GM19239 (cell line): ENCODE measurements around the gene CELSR1.

Source experiments
- DNase-seq: peaks from one replicate; pipeline ENCODE4 v3.0.0; 2011; ENCODE audit warnings: low spot score; ENCODE audit not compliant: insufficient read length
- FAIRE-seq: peaks from 2 replicates; lab custom pipeline; 2011; peaks lifted over from hg19 to GRCh38; lab: Jason Lieb, UNC

The CELSR1 gene

GRCh38 chr22:46430961-46431838 lies 106.2 kb downstream of the CELSR1 start:
- FAIRE-seq: no peak
- DNase-seq: no peak

- FAIRE-seq (no peak), DNase-seq (no peak)
Observed at GRCh38 chr22:46429325-46429853, 108.0 kb downstream of the CELSR1 start.

DNA sequence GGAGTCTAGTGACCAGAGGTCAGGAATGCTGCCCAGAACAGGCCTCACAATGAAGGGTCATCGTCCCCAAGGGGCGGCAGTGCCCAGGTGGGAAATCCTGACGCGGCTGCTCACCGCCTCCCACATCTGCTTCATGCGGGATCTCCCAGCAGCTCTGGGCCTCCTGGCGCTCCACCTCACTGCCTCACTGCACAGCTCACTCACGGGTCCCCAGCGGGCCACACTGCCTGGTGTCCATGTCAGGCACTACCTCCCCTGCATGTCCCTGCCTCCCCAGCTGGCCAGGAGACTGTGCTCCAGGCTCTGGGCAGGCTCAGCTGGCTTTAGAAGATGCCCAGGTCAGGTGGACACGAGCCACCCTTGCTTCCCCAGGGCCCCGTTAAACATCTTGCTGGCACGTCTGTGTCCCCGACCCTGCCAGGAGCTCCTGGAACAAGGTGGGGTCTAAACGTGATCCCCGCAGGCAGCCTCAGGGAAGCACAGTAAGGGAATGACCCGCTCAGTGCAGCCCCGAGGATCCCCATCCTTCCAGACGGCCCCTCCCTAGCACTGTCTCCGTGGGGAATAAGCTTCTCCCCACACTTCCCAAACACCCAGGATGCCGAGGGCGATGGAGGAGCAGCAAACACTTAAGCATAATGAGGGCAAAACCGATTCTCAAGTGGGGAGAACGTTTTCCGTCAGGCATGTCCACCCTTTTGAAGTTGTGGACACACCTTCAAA lies 108.7 kb downstream of the CELSR1 start:
- no peak for FAIRE-seq
- DNase-seq: no peak

GRCh38 chr22:46428171-46428570 lies 109.2 kb downstream of the CELSR1 start:
- FAIRE-seq: no peak
- no peak for DNase-seq

DNA sequence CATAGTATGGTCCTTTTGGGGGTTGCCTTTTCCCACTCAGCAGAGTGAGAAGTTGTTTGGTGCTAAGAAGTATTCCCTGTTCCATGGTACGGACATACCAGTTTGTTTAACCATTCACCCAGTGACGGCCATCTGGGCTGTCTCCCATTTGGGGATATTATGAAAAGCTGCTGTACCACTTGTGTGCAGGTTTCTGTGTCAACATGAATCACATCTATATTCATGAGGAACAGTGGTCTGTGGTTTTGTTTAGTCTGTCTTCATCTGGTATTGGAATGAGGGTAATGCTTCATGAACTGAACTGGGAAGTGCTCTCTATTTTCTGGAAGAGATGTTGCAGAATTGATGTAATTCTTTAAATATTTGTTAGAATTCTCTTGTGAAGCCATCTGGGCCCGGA lies 112.4 kb downstream of the CELSR1 start:
- no peak for FAIRE-seq

DNA sequence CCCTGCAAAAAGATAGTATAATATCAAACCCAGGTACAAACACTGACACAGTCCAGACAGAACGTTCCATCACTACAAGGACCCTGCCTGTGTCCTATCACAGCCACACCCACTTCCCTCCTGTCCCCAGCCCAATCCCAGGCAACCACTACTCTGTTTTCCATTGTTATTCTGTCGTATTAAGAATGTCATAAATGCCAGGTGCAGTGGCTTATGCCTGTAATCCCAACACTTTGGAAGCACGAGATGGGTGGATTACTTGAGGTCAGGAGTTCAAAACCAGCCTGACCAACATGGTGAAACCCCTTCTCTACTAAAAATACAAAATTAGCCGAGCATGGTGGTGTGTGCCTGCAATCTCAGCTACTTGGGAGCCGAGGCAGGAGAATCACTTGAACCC lies 112.9 kb downstream of the CELSR1 start:
- FAIRE-seq (no peak), DNase-seq (no peak)

More for the DNA sequence above, 112.4 kb downstream of the CELSR1 start:
- no peak for DNase-seq

- no peak for DNase-seq
Observed at GRCh38 chr22:46422896-46423295, 114.5 kb downstream of the CELSR1 start.

DNA sequence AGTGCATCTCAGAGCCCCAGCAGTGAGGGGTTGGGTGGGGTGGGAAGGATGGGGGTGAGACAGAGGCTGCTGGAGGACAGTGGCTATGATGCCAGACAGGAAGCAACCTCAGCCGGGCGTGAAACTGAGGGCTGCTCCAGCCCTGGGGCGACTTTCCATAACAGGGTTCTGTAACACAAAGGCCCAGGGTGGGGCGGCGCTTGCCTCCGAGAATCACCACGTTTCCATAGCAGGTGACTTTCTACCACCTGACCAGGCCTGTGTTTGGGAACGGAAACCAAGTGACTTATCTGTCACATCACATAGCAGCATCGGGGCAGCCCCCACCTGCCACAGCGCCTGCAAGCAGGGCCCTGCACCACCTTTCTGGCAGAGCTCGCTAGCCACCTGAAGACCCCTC lies 116.2 kb downstream of the CELSR1 start:
- DNase-seq: peak; percentile 42
- no peak for FAIRE-seq

More at GRCh38 chr22:46422896-46423295, 114.5 kb downstream of the CELSR1 start:
- no peak for FAIRE-seq

DNA sequence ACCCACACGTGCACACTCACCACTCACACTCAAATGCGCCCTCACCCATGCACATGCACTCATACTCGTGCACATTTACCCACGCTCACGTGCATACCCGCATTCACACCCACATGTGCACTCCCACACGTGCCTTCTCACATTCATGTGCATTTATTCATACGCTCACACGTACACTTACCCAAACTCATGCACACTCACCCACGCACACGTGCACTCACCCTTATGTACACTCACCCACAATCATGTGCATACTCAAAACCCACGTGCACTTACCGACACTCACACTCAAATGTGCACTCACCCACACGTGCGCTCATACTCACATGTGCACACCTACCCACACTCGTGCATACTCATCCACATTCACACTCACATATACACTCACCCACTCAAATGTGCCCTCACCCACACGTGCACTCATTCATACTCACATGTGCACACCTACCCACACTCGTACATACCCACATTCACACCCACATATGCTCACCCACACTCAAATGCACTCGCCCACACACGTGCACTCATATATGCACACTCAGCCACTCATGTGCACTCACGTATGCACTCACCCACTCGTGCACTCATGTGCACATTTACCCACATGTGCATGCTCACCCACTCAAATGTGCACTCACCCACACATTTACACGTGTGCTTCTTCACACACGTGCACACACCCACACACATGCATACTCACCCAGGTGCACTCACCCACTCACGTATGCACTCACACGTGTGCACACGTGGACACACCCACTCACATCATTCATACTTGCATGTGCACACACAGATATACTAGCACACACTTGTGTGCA lies 117.5 kb downstream of the CELSR1 start:
- FAIRE-seq: no peak
- no peak for DNase-seq

DNA sequence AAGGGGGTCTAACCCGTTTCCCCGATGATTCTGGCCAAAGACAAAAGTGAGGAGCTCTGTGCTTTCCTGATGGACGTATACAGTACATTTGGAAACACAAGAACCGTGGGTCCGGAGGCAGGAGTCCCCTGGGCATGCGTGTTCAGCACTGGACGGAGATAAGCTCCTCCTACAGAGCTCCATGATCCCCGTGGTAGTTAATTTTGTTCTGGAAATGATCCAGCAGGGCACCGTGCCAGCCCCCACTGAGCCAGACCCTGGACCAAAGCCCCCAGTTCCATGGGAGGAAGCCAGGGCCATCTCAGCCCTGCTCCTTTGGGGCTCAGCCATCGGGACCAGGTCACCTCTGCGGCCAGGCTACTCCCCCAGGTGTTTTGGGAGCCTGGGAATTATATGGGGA lies 118.6 kb downstream of the CELSR1 start:
- FAIRE-seq: no peak
- no peak for DNase-seq

DNA sequence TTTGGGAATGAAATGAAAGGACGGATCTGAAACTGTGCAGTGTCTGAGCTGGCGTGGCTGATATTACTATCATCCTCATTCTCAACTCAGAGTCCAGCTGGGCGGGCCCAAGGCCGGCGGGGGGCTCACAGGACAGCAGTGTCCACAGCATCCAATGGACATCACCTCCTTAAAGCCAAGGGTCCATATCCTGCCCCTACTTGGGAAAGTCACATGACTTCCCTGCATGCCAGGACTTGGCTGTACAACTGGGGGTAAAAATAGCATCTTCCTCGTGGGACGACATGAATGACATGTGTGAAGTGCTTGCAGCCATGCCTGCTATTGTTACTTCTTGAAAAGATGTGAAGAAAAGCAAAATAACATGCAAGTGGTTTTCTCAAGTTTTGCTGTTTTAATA lies 119.7 kb downstream of the CELSR1 start:
- FAIRE-seq: no peak
- DNase-seq: no peak

DNA sequence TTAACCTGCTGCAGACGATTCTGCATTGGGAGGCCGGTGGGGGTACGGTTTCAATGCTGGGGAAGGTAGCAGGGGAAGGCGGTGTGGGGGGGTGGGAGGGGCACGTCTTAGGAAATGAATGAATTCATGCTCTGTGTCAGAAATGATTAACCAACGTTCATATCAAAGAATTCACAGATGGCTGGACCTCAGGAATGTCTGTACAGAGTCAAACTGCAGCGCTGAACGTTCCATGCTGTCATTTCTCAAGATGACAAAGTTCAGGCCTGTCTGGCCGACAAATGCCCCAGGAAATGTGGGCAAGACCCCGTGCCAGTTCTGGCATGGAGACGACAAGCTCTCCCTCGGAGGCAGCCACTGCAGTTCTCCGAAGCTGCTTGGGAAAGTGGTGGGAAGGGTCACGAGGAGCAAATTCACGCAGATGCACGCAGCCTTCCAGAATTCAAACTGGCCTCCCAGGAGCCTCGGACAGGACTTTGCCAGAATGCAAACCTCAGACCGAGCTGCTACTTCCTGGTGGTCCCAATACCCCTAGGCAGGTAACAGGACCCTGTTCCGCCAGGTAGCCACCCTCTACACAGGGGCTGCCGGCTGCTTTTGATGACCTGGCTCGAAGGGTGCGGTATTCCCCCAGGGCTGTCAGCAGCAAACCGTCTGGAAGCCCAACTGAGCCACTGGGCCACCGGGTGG lies 120.4 kb downstream of the CELSR1 start:
- DNase-seq: no peak
- FAIRE-seq: no peak

GRCh38 chr22:46416520-46416871 lies 120.9 kb downstream of the CELSR1 start:
- no peak for FAIRE-seq
- DNase-seq: no peak

- no peak for FAIRE-seq
- no peak for DNase-seq
Observed at GRCh38 chr22:46415776-46416519, 121.5 kb downstream of the CELSR1 start.

- no peak for FAIRE-seq
- DNase-seq: no peak
Observed at GRCh38 chr22:46414704-46415103, 122.7 kb downstream of the CELSR1 start.

- no peak for FAIRE-seq
Observed at GRCh38 chr22:46413725-46414379, 123.6 kb downstream of the CELSR1 start.

GRCh38 chr22:46411347-46411746 lies 126.1 kb downstream of the CELSR1 start:
- no peak for FAIRE-seq
- no peak for DNase-seq

More at GRCh38 chr22:46413725-46414379, 123.6 kb downstream of the CELSR1 start:
- DNase-seq: no peak

DNA sequence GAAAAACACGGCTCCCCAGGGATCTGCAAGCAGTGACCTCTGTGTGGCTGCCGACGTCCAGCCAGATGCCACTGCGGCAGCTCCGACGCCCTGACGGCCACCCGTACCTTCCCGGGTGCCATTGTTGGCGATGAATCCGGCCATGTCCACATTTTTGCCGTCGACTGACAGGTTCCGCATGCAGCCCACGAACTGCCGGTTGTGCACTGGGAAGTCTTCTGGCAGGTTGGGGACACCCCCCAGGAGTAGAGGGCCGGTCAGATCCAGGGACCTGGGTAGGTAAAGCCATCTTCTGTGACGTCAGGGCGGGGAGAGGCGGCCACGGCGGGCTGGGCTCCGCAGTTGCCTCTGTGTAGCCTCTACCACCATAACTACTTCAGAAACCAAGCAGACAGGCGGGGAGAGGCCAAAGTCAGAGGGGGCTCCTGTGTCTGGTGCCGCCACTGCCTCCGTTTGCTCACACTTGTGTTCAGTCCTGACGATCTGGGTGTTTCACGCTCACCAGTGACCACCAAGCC lies 127.1 kb downstream of the CELSR1 start:
- DNase-seq (no peak), FAIRE-seq (no peak)
